ENCODE data around the gene PRTG.

The PRTG gene

DNA sequence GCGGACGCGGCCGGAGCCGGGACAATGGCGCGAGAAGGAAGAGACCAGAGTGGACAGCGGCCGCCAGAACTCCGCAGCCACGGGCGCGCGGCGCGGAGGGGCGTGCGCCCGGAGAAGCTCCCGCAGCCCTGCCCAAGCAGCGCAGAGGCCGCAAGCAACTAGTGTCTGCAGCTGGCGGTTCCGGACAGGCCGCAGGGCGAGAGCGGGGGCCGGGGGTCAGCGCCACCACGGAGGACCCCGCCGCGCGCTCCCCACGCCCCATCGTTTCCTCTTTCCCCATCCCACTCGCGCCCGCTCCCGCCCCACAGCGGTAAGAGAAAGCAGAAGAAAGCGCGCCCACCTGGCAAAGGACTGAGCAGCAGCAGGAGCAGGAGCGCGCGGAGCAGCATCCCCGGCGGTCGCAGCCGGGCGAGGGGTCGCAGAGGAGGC is 440 bp downstream of the PRTG start:
- TF ChIP-seq, protein P1, sequence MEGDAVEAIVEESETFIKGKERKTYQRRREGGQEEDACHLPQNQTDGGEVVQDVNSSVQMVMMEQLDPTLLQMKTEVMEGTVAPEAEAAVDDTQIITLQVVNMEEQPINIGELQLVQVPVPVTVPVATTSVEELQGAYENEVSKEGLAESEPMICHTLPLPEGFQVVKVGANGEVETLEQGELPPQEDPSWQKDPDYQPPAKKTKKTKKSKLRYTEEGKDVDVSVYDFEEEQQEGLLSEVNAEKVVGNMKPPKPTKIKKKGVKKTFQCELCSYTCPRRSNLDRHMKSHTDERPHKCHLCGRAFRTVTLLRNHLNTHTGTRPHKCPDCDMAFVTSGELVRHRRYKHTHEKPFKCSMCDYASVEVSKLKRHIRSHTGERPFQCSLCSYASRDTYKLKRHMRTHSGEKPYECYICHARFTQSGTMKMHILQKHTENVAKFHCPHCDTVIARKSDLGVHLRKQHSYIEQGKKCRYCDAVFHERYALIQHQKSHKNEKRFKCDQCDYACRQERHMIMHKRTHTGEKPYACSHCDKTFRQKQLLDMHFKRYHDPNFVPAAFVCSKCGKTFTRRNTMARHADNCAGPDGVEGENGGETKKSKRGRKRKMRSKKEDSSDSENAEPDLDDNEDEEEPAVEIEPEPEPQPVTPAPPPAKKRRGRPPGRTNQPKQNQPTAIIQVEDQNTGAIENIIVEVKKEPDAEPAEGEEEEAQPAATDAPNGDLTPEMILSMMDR (IDR thresholded peaks at IDR 0.05) = no peak
- H3K27ac ChIP-seq = peak overlapping the region in 1 of 2 donors; percentile 66
- DNase-seq (ENCODE audit: low spot score) = no peak
- peak overlapping the region; percentile 93 for H3K4me3 ChIP-seq

DNA sequence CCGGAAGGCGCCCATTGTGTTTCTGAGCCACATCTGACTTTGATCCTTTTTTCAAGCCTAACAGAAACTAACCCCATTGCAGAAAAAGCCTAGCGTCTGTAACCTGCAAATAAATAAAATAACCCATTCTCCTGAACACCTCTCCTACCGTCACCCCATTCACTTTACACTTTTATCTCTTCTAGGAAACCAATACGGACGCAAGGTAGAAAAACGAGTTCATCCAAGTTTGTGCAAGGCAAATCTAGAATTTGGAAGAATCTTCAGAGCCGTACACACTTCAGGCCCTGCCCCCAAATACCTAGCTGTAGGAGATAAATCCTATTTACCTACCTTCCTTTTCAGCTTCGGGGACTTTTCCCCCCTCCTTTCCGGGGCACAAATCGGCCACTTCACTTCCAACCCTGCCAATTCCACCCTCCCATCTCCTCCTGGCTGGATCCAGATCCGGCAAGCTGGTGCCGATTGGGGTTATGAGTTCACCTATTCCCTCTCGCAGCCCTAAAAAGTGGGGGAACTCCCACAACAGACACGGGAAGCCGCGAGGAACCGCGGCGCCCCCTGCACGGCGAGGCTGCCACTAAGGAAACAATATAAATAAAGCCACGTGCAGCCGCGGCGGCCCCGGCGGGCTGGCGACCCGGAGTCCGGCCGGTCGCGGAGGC is 987 bp downstream of the PRTG start:
- no peak overlapping the region for H3K27ac ChIP-seq
- peak overlapping the region; percentile 93 for H3K4me3 ChIP-seq
- no peak for DNase-seq (ENCODE audit: low spot score)
- TF ChIP-seq, protein P1 (IDR thresholded peaks at IDR 0.05) = no peak

DNA sequence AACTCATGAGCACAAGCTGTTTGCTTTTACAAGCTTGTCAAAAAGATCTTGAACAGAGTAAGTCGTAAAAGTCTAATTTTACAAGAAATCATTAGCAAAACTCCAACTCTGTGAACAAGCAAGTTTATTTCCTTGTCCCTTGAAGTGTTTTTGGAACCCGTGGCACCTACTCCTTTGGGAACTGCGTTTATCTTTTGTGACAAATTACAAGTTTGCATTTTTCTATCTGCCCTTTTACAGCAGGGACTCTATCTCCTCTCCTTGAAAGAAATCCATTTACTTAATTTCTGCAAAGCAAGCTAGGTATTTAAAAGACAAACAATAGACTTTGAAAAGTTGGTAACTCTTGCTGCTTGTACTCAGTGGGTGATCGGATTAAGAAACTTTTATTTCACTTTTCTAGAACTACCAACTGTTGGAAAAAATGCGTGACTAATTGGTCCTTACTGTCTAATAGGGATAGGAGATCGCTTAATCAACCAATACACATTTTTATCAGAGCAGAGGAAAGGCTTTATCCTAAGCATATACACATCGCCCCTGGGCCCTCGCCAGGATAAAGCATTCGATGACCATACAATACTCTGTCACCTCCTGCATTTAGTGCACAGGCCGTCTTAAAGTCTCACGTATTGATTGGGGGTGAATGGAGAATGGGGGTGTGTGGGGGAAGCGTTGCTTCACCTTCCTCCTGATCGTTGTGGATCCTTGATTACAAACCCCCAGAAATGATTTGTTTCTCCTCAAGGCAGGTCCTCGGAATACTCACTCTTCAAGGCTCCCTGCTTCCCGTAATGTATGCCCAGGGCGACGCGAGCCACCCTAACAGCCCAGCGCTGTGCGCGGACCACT is 1.7 kb downstream of the PRTG start:
- TF ChIP-seq, protein P1 (IDR thresholded peaks at IDR 0.05) = no peak
- no peak overlapping the region for H3K27ac ChIP-seq
- DNase-seq (ENCODE audit: low spot score) = no peak
- peak overlapping the region; percentile 93 for H3K4me3 ChIP-seq

- TF ChIP-seq, protein P1 (IDR thresholded peaks at IDR 0.05) = no peak
- H3K4me3 ChIP-seq = no peak overlapping the region
- no peak for DNase-seq (ENCODE audit: low spot score)
- no peak overlapping the region for H3K27ac ChIP-seq
These were observed 2.5 kb downstream of the PRTG start for GRCh38 chr15:55740359-55740878.

DNA sequence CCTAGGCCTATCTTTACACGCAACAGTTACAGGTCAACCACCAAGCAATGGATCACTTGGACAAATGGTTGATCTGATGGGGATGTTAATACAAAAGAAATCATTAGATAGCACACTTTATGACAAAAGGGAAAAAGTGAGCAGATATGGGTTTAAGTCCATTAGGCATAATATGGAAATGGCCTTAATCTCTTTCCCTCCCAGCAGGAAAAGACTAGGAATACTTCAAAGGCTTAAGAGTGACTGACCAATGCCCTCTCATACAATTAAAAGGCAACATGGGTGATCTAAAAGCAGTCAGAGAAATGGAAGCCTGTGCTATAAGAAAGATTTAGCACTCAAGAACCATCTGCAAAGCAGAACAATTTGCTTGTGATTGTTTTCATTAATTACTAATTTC is 3.3 kb downstream of the PRTG start:
- no peak for DNase-seq (ENCODE audit: low spot score)
- TF ChIP-seq, protein P1 (IDR thresholded peaks at IDR 0.05) = no peak
- H3K27ac ChIP-seq = no peak overlapping the region
- no peak overlapping the region for H3K4me3 ChIP-seq

GRCh38 chr15:55738715-55739114 is 4.2 kb downstream of the PRTG start:
- no peak overlapping the region for H3K27ac ChIP-seq
- TF ChIP-seq, protein P1 (IDR thresholded peaks at IDR 0.05) = no peak
- DNase-seq (ENCODE audit: low spot score) = no peak
- no peak overlapping the region for H3K4me3 ChIP-seq

Measured in coronary artery (tissue), 2 donors.